HG02642 (cell line): ENCODE measurements around the gene IKZF1.

Experiments
- ATAC-seq: cut with Tn5 transposase; IDR thresholded peaks from one replicate; pipeline ENCODE4 v1.9.1; 2021; ENCODE audit warnings: mild to moderate bottlenecking; ENCODE audit not compliant: unreplicated experiment, poor library complexity

The IKZF1 gene

DNA sequence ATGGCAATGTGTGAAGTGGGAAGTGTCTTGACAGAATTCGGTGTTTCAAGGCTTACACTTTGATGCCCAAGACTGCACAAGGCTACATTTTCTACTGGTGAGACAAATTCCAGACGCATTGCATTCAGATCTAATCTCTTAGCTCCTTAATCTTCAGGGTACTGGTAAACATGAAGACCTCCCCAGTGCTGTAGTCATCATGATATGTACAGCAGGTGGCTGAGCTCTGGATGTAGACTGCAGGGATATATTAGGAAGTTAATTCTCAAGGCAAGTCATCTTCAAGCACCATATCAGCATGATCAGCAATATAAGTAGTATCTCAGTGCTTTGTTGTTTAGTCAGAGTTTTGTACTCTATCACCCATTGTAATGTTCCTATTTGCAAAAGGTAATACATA, 61.8 kb downstream of the IKZF1 start:
- no peak for ATAC-seq

DNA sequence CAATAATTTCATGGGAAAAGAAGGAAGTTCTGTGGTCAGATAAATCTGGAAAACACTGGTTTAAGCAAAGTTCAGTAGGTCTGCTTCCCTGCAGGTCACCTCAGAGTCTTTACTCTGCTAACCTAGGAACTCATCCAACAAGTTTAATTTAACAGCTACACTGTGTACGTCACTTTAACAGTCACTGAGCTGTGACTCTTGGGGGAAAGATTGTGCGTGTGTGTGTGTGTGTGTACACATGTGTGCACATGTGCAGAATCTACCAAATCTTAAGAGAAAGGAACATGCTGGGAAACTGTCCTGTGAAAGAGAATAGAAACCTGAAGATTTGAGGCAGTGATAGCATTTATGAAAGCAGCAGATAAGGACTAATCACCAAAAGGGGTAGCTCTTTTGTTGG, 62.6 kb downstream of the IKZF1 start:
- ATAC-seq: no peak

DNA sequence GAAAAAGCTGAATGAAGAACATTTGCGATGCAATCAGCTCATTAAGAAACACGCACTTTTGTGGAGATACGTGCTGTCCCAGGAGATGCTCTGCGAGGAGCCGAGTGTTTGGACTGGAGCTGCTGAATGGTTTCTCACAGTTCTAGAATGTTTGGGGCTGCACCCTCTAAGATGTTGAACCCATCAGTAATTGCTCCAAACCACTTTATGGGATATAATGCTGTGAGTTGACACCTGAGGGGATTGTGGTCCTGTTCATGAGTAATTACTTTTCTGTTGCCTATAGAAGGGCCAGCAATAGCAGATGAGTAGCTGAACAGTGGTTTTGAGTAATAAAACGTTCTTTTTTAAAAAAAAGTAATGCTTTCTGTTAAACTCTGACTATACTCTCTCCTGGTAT, 63.1 kb downstream of the IKZF1 start:
- no peak for ATAC-seq

GRCh38 chr7:50368366-50368765, 63.9 kb downstream of the IKZF1 start:
- ATAC-seq: no peak

GRCh38 chr7:50369143-50370026, 64.9 kb downstream of the IKZF1 start:
- ATAC-seq: no peak

DNA sequence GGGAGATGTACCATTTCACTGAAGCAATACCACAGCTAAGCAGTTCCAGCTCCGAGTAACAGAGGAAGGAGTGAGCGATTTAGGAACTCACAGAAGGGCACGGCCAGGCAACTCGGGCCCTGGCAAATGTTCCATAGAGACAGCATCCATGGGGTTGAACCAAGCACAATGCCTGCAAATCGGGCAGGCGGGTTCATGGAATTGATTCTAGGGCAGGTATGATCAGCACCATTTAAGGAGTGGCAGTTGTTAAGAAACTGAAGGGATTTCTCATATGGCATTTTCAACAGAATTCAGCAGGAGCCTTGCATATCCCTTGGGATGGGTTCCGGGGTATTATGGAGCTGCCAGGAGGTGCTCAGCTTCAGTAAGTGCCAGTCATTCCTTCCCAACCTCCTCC, 66.4 kb downstream of the IKZF1 start:
- ATAC-seq: no peak

DNA sequence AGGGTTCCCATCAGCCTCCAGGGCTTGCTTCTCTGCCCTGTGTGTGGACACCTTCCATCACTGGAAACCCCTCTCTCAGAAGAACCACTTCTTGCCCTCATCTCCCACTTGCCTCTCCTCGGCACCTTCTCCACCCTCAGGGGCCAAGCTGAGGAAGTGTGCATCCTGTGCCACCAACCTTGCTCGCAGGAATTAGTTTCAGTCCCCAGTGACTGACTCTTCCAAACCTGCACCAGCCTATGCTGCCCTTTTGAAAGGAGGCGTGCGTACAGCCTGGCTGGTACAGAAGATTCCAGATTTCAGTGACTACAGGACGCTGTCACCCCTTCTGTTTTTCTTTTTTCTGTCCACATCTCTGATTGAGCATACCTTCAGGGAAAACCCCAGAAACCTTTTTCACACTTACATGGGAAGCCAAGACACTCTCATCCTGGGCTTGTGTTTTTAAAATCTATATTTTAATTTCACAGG, 67.1 kb downstream of the IKZF1 start:
- no peak for ATAC-seq

- ATAC-seq: no peak
These were observed 68.4 kb downstream of the IKZF1 start for GRCh38 chr7:50372923-50373322.

- ATAC-seq: no peak
These were observed 71.7 kb downstream of the IKZF1 start for GRCh38 chr7:50376056-50376820.

GRCh38 chr7:50377356-50377755, 72.8 kb downstream of the IKZF1 start:
- no peak for ATAC-seq

- ATAC-seq: no peak
These were observed 74.6 kb downstream of the IKZF1 start for GRCh38 chr7:50379082-50379481.

- ATAC-seq: no peak
These were observed 75.0 kb downstream of the IKZF1 start for GRCh38 chr7:50379539-50379938.

DNA sequence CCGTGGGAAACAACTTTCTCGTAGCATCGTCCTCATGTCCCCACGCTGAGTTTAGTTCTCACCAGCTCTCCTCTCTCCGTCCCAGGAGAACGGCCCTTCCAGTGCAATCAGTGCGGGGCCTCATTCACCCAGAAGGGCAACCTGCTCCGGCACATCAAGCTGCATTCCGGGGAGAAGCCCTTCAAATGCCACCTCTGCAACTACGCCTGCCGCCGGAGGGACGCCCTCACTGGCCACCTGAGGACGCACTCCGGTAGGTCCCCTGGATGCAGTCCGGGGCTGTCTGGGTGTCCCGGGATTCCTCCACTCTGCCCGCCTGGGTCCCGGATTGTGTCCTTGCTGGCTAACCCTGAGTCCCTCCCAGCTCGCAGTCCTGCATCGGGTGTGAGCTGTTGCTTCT, 77.9 kb downstream of the IKZF1 start:
- no peak for ATAC-seq

DNA sequence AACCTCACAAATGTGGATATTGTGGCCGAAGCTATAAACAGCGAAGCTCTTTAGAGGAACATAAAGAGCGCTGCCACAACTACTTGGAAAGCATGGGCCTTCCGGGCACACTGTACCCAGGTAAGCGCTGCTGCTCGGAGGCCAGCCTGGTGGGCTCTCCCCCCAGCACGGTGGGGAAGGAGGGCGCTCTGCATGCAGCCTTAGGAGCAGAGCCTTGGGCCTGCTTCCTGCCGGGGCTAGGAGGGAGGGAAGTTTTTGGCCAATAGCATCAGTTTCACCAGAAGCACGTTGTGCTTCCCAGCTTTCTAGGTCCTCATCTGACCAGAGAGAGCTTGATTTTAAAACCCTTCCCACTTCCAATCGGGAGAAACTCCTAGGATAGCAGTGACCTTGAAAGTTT, 82.8 kb downstream of the IKZF1 start:
- no peak for ATAC-seq

DNA sequence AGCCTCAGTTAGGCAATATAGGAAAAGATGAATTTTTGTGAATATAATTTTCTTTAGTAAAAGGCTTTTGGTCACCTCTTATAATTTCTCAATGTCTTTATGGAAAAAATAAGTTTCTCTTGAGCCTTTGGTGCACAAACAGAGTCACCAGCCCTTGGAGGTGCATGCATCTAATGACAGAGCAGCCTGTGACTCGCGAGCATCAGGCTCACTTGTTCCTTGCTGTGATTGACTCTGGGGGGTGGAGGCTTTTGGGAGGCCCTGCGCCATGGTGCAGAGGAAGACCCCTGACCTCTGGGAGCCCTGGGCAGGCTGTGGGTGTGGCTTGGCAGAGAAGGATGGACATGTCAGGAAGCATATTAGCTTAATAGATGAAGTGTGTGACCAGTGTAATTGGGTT, 85.4 kb downstream of the IKZF1 start:
- ATAC-seq: no peak

GRCh38 chr7:50391386-50391785, 86.9 kb downstream of the IKZF1 start:
- ATAC-seq: no peak

DNA sequence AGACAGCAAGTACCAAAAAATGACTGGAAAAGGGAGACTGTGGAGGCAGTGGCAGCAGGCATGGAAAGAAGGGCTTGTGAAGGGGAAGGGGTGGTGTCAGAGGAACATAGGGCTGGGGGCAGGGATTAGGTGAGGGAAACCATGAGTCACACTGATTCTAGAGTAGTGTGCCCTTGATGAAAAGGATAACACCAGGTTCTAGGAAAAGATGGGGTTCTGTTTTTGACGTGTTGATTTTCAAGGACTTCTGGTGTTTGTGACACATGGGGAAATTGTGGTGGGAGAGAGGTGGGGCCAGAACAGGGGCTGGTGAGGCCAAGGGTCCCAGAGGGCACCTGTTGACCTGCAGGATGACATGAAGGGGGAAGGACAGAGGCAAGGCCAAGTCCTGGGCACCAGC, 88.6 kb downstream of the IKZF1 start:
- no peak for ATAC-seq

GRCh38 chr7:50393547-50394252, 89.2 kb downstream of the IKZF1 start:
- peak; percentile 40 for ATAC-seq

- no peak for ATAC-seq
These were observed 89.8 kb downstream of the IKZF1 start for GRCh38 chr7:50394315-50394714.

DNA sequence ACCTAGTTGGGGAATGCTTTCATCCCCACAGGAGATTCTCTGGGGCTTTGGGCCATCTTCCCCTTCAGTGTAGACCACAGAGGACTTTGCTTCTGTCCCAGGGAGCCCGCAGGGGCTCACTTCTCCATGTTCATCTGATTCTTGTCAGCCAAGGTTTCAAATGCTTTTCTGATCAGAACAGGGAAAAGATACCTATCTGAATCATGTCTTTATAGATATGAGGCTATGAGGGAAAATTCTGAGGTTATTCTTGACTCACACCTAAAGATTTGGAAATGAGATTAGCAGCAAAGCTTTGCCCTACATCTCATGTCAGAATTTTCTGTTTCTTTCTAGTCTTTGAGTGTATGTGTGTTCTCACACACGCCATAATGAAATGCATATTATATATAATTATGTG, 92.3 kb downstream of the IKZF1 start:
- ATAC-seq: peak; percentile 18
